ENCODE measurements around the gene JMJD7. TPM values are rescaled to one million over a fixed set of nuclear protein-coding genes. Genes with fewer than 3 reads are reported as not detected.
A peak's percentile ranks its signal among the peaks of the same experiment; 100 is the strongest.

JMJD7 gene
- total RNA-seq, 4 donors from 2014 or later = 1.9 to 10.9 (median 7.6) TPM

- in situ Hi-C loops (cut with MboI; ENCODE audit: low pct_ligation_motif_present in 1 of 4, low pct_unique_long_range_greater_than_20kb in 1 of 4, low sequenced_read_pairs in 3 of 4) = no loop called here
These were observed 4.3 kb downstream of the JMJD7 start for GRCh38 chr15:41832208-41832607.

GRCh38 chr15:41832875-41833274 is 5.0 kb downstream of the JMJD7 start:
- DNase-seq = peak; percentile 26
- H3K27me3 ChIP-seq = no peaks in the 10 kb centered on the region
- H3K9me3 ChIP-seq = no peaks in the 10 kb centered on the region
- in situ Hi-C loops (cut with MboI; ENCODE audit: low pct_ligation_motif_present in 1 of 4, low pct_unique_long_range_greater_than_20kb in 1 of 4, low sequenced_read_pairs in 3 of 4) = no loop called here
- TF ChIP-seq POLR2A (IDR thresholded peaks at IDR 0.05) = no peak
- TF ChIP-seq EP300 (IDR thresholded peaks at IDR 0.05; ENCODE audit: low read depth) = no peak
- TF ChIP-seq CTCF (IDR thresholded peaks at IDR 0.05) = no peak
- no peak for TF ChIP-seq POLR2AphosphoS5 (IDR thresholded peaks at IDR 0.05)
- intact Hi-C loops (cut with DNase I; ENCODE audit: low total_unique reads) = no loop called here
- H3K4me1 ChIP-seq = peaks cover 4 to 12% (median 6%) of the 10 kb centered on the region in 4 donors
- 51% methylated on average over 3 of the region's 3 CpGs; no CpG with 5 or more reads in 1 of the 2 donors for WGBS, 2 donors (ENCODE audit: low coverage in 1 of 2)
- no peak overlapping the region for H3K4me3 ChIP-seq
- H3K36me3 ChIP-seq = no peaks in the 10 kb centered on the region
- no peak overlapping the region for H3K27ac ChIP-seq

More at GRCh38 chr15:41832208-41832607, 4.3 kb downstream of the JMJD7 start:
- no peak overlapping the region for H3K27ac ChIP-seq
- no peaks in the 10 kb centered on the region for H3K27me3 ChIP-seq
- H3K9me3 ChIP-seq = no peaks in the 10 kb centered on the region
- WGBS, 2 donors (ENCODE audit: low coverage in 1 of 2) = 98% methylated on average over 10 of the region's 10 CpGs; no CpG with 5 or more reads in 1 of the 2 donors
- no peak for TF ChIP-seq POLR2AphosphoS5 (IDR thresholded peaks at IDR 0.05)
- no peak for TF ChIP-seq CTCF (IDR thresholded peaks at IDR 0.05)
- no peak for TF ChIP-seq EP300 (IDR thresholded peaks at IDR 0.05; ENCODE audit: low read depth)
- TF ChIP-seq POLR2A (IDR thresholded peaks at IDR 0.05) = no peak
- H3K4me1 ChIP-seq = peaks cover 8 to 17% (median 10%) of the 10 kb centered on the region in 4 donors
- H3K36me3 ChIP-seq = no peaks in the 10 kb centered on the region
- DNase-seq = no peak
- no peak overlapping the region for H3K4me3 ChIP-seq
- intact Hi-C loops (cut with DNase I; ENCODE audit: low total_unique reads) = no loop called here

DNA sequence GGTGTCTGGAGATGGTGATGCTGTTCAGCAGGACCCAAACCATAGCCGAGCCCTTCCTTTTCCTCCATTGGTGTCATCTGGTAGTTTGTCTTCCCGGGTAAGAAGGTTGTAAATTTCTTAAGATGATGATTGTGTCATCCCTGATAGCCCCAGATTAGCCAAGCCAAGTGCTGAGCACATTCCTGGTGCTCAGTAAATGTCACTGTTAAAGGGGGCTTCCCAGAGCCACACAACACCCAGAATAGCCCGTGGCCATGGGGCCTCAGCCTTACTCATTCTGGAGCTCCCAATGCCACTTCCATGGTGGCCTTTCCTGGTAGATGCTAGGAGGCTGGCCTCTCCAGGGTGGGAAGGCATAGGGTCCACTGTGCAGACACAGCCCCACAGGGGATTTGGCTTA is 6.2 kb downstream of the JMJD7 start:
- Histone ChIP-seq H3K27me3 (no peaks in the 10 kb centered on the region), H3K27ac (no peak overlapping the region), H3K36me3 (no peaks in the 10 kb centered on the region), H3K9me3 (no peaks in the 10 kb centered on the region), H3K4me1 (peaks cover 0 to 10% (median 6%) of the 10 kb centered on the region in 4 donors), H3K4me3 (no peak overlapping the region)
- WGBS, 2 donors (ENCODE audit: low coverage in 1 of 2) = 80% methylated on average over 3 of the region's 3 CpGs; no CpG with 5 or more reads in 1 of the 2 donors
- intact Hi-C loops (cut with DNase I; ENCODE audit: low total_unique reads) (no loop called here), in situ Hi-C loops (cut with MboI; ENCODE audit: low pct_ligation_motif_present in 1 of 4, low pct_unique_long_range_greater_than_20kb in 1 of 4, low sequenced_read_pairs in 3 of 4) (no loop called here)
- TF ChIP-seq POLR2A (IDR thresholded peaks at IDR 0.05) = no peak
- TF ChIP-seq EP300 (IDR thresholded peaks at IDR 0.05; ENCODE audit: low read depth) = no peak
- TF ChIP-seq POLR2AphosphoS5 (IDR thresholded peaks at IDR 0.05) = no peak
- TF ChIP-seq CTCF (IDR thresholded peaks at IDR 0.05) = no peak
- no peak for DNase-seq

DNA sequence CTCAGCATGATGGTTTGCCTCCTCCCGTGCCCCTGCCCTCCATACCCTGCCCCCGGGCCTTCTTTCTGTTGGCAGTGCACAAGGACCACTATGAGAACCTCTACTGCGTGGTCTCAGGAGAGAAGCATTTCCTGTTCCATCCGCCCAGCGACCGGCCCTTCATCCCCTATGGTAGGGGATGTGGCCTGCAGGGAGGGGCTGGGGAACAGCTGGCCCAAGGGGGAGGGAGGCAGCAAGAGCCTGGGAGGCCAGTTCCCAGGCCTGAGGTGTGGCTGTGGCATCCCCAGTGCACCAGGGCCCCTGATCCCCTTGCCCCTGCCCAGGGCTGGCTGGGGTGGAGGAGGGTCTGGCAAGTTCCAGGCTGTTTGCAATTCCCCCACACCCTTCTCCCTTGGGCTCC is 8.2 kb downstream of the JMJD7 start:
- H3K4me3 ChIP-seq = no peak overlapping the region
- no peaks in the 10 kb centered on the region for H3K9me3 ChIP-seq
- no peak for DNase-seq
- no peak overlapping the region for H3K27ac ChIP-seq
- in situ Hi-C loops (cut with MboI; ENCODE audit: low pct_ligation_motif_present in 1 of 4, low pct_unique_long_range_greater_than_20kb in 1 of 4, low sequenced_read_pairs in 3 of 4) (no loop called here), intact Hi-C loops (cut with DNase I; ENCODE audit: low total_unique reads) (no loop called here)
- peaks cover 0 to 9% (median 5%) of the 10 kb centered on the region in 4 donors for H3K4me1 ChIP-seq
- no peak for TF ChIP-seq POLR2A (IDR thresholded peaks at IDR 0.05)
- TF ChIP-seq CTCF (IDR thresholded peaks at IDR 0.05) = no peak
- no peak for TF ChIP-seq EP300 (IDR thresholded peaks at IDR 0.05; ENCODE audit: low read depth)
- TF ChIP-seq POLR2AphosphoS5 (IDR thresholded peaks at IDR 0.05) = no peak
- no peaks in the 10 kb centered on the region for H3K36me3 ChIP-seq
- 73% methylated on average over 6 of the region's 6 CpGs; no CpG with 5 or more reads in 1 of the 2 donors for WGBS, 2 donors (ENCODE audit: low coverage in 1 of 2)
- H3K27me3 ChIP-seq = no peaks in the 10 kb centered on the region

All from transverse colon (tissue), 4 donors.